Activated T-cell treated with anti-CD3 and anti-CD28 coated beads, Interleukin-2, amount 50 U/mL, for 72 hours (primary cell): ENCODE results near the gene C11orf54. TPM values are rescaled to one million over a fixed set of nuclear protein-coding genes. Genes with fewer than 3 reads are reported as not detected.

Experiments
- ATAC-seq, 2 donors: fragments of 150-1000 bp; cut with Tn5 transposase; replicated peaks in 1 of 2; 2 replicates each; pipeline ENCODE4 v1.10.0; 2021; ENCODE audit warnings: moderate library complexity in 2 of 2, mild to moderate bottlenecking in 1 of 2
- DNase-seq, 2 donors: peaks; one replicate each; pipeline ENCODE4 v3.0.0; 2021 to 2022; ENCODE audit warnings: mixed read lengths in 1 of 2
- H3K27ac Mint-ChIP-seq: one replicate; pipeline ENCODE4 v1.8.0; 2022; ENCODE audit warnings: mild to moderate bottlenecking, moderate library complexity, mixed read lengths
- H3K27me3 Mint-ChIP-seq: one replicate; pipeline ENCODE4 v1.8.0; 2022; ENCODE audit warnings: low read depth, mixed read lengths
- H3K36me3 Mint-ChIP-seq, 2 donors: one replicate each; pipeline ENCODE4 v1.8.0; 2022; ENCODE audit warnings: mixed read lengths in 2 of 2, mild to moderate bottlenecking in 1 of 2; ENCODE audit not compliant: insufficient read depth in 2 of 2
- H3K4me1 Mint-ChIP-seq: one replicate; pipeline ENCODE4 v1.8.0; 2022; ENCODE audit warnings: low read depth, mixed read lengths
- H3K4me3 Mint-ChIP-seq, 2 donors: one replicate each; pipeline ENCODE4 v1.8.0; 2022; ENCODE audit warnings: mild to moderate bottlenecking in 2 of 2, mixed read lengths in 2 of 2, moderate library complexity in 2 of 2
- H3K9me3 Mint-ChIP-seq, 2 donors: one replicate each; pipeline ENCODE4 v1.8.0; 2022; ENCODE audit warnings: mixed read lengths in 2 of 2
- total RNA-seq, 2 donors: library from RNA; stranded (reverse); gene quantifications; one replicate each; pipeline ENCODE4 v1.2.3, GENCODE V29; 2022

The C11orf54 gene
- 10 to 100 TPM; 36.2 to 44.8 TPM for total RNA-seq

DNA sequence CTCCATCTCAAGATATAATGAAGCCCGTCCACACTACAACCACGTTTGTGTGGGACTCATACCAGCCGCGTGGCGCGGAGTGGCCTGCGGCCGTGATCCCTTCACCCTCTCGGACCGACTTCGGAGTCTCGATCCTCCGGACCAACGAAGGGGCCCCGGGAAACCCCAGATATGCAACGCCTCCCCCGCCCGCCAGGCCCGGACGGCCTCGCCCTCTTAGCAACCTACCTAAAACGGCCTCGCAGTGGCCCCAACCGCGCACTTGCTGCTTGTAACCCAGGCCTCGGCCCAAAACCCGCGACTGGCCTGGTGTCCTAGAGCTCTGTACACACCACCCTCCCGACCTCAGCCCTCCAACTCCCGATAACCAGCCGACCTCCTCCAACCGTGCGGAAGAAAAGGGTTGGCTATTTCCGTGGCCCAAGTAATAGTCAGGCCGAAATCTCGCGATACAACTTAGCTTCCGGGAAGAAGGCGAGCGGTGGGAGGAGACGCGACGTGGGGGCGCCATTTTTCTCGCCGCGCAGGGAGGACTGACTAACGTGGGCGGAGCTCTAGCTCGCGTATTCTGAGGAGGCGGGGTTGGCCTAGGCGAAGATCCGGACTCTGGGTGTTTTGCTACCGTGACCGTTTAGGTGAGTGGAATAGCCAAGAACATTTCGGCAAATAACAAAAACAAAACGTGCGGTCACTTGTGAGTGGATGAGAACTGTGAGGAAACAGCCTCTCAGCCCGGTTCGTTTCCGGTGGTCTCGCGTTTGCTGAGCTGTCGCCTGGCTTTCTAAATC, at the start of gene C11orf54, which contains the start of gene TAF1D:
Gene C11orf54 (plus strand): TSS at position 579 of the 788 bp plus-strand sequence. CDS start 5,722 bp downstream, outside the sequence.
Gene TAF1D (minus strand): TSS at position 402 of the 788 bp plus-strand sequence. CDS start 2,191 bp downstream, outside the sequence.
- peak; percentile 94 to 97 for DNase-seq
- peak within 1 kb of the TSS; percentile 100 for H3K27ac Mint-ChIP-seq
- peak within 1 kb of the TSS; percentile 99 to 100 for H3K4me3 Mint-ChIP-seq
- ATAC-seq, result peak; percentile 83 to 84
- no peaks in the 10 kb centered on the region for H3K9me3 Mint-ChIP-seq
- H3K36me3 Mint-ChIP-seq, result peaks cover 20 to 44% of the 10 kb centered on the region in 2 donors
- peaks cover 58% of the 10 kb centered on the region for H3K4me1 Mint-ChIP-seq
- H3K27me3 Mint-ChIP-seq, result no peaks in the 10 kb centered on the region

DNA sequence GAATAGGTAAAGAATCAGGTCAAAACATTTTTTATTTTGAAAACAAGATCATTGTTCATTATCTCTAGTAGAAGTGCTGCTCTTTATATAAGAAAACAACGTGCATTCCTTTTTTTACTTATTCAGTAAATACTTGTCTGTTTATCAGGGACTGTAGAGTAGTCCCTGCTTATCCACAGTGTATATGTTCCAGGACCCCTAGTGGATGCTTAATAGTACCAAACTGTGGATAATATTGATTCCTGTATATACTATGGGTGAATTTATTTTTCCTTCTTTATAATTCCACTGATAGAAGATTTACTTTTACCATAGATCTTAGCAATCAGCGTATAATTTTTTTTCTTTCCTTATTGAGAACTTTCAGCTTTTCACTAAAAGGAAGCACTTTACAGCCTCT, 47.4 kb upstream of the C11orf54 start:
- Mint-ChIP-seq H3K4me3 (no peak overlapping the region), H3K4me1 (peaks cover 10% of the 10 kb centered on the region), H3K9me3 (no peaks in the 10 kb centered on the region), H3K36me3 (peaks cover 30 to 50% of the 10 kb centered on the region in 2 donors), H3K27ac (peak overlapping the region; percentile 33), H3K27me3 (no peaks in the 10 kb centered on the region)
- no peak for ATAC-seq
- no peak for DNase-seq

DNA sequence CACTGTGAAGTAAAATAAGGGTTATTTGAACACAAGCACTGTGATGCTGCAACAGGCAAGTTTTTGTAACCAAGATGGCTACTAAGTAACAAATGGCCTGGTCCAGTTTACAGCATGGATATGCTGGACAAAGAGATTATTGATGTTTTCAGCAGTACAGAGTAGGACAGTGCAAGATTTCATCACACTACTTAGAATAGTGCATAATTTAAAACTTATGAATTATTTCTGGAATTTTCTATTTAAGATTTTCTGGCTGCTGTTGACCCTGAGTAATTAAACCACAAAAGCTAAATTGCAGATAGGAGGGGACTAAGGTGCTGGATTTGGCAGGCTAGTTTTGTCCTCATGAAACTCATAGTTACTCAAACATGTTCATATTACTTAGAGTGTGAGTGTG, 46.9 kb upstream of the C11orf54 start:
- Mint-ChIP-seq H3K4me1 (peaks cover 5% of the 10 kb centered on the region), H3K36me3 (peaks cover 30 to 52% of the 10 kb centered on the region in 2 donors), H3K9me3 (no peaks in the 10 kb centered on the region), H3K27me3 (no peaks in the 10 kb centered on the region), H3K4me3 (no peak overlapping the region), H3K27ac (no peak overlapping the region)
- no peak for DNase-seq
- no peak for ATAC-seq

DNA sequence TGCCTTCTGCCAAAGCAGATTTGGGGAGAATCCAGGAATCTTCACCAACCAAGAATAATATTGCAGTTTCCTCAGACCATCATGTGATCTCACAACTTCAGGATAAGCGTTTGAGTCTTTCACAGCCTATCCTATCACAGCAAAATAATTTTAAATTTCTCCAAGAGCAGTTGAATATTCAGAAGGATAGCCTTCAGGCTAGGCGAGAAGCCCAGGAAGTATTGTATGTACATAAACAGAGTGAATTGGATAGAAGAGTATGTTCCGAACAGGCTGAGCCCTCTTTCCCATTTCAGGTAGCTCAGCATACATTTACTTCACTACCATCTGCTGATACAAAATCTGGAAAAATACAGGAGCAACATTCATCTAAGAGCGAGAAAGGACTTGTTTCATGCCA, 43.9 kb upstream of the C11orf54 start:
- H3K27ac Mint-ChIP-seq, result no peak overlapping the region

DNA sequence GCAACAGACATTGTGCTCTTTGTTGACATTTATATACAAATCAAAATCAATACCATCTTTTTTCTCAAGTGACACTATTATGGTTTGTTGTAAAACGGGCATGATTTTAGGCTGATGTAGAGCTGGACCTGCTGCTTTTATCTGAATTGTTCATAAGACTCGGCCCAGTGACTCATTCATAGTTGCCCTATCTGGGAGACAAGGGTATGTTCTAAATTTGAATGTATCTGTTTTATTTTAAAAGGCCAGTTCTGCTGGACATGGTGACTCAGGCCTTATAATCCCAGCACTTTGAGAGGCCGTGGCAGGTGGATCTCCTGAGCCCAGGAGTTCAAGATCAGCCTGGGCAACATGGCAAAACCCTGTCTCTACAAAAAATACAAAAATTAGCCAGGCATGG, 40.6 kb upstream of the C11orf54 start:
- DNase-seq (no peak), ATAC-seq (no peak)
- no peaks in the 10 kb centered on the region for H3K27me3 Mint-ChIP-seq
- H3K4me1 Mint-ChIP-seq, result no peaks in the 10 kb centered on the region
- H3K9me3 Mint-ChIP-seq, result no peaks in the 10 kb centered on the region
- no peak overlapping the region for H3K27ac Mint-ChIP-seq
- H3K36me3 Mint-ChIP-seq, result peaks cover 27 to 50% of the 10 kb centered on the region in 2 donors
- no peak overlapping the region for H3K4me3 Mint-ChIP-seq

More for the DNA sequence above, 43.9 kb upstream of the C11orf54 start:
- no peaks in the 10 kb centered on the region for H3K4me1 Mint-ChIP-seq
- DNase-seq (no peak), ATAC-seq (no peak)
- no peaks in the 10 kb centered on the region for H3K27me3 Mint-ChIP-seq
- no peaks in the 10 kb centered on the region for H3K9me3 Mint-ChIP-seq
- H3K4me3 Mint-ChIP-seq, result no peak overlapping the region
- H3K36me3 Mint-ChIP-seq, result peaks cover 28 to 48% of the 10 kb centered on the region in 2 donors

DNA sequence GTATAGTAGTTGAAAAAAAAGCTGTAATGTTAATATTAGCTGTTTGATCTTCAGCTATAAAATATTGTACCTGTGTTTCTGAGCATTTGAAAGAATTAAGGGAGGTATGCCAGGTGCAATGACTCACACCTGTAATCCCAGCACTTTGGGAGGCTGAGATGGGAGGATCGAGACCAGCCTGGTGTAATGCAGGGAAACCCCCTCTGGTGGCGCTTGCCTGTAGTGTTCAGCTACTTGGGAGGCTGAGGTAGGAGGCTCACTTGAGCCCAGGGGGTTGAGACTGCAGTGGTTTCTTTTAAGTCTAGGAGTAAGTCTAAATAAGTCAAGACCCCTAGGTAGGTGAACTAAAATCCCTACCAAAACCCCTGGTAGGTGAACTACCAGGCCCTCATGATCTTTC, 37.2 kb upstream of the C11orf54 start:
- Mint-ChIP-seq H3K4me3 (no peak overlapping the region), H3K36me3 (peaks cover 31 to 54% of the 10 kb centered on the region in 2 donors), H3K4me1 (no peaks in the 10 kb centered on the region), H3K27ac (no peak overlapping the region), H3K9me3 (peaks cover 7 to 8% of the 10 kb centered on the region in 2 donors), H3K27me3 (no peaks in the 10 kb centered on the region)
- no peak for DNase-seq
- ATAC-seq, result no peak

DNA sequence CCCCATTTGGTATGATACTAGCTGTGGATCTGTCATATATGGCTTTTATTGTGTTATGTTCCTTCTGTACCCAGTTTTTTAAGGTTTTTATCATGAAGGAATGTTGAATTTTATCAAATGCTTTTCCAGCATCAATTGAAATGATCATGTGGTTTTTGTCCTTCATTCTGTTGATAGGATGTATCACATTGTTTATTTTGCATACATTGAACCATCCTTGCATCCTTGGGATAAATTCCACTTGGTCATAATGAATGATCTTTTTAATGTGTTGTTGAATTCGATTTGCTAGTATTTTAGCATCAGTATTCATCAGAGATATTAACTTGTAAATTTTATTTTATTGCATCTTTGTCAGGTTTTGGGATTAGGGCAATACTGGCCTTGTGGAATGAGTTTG, 31.2 kb upstream of the C11orf54 start:
- DNase-seq (no peak), ATAC-seq (no peak)
- Mint-ChIP-seq H3K4me3 (no peak overlapping the region), H3K27ac (peak overlapping the region; percentile 38), H3K4me1 (no peaks in the 10 kb centered on the region), H3K36me3 (peaks cover 54 to 88% of the 10 kb centered on the region in 2 donors), H3K9me3 (peaks cover 17 to 21% of the 10 kb centered on the region in 2 donors), H3K27me3 (no peaks in the 10 kb centered on the region)

DNA sequence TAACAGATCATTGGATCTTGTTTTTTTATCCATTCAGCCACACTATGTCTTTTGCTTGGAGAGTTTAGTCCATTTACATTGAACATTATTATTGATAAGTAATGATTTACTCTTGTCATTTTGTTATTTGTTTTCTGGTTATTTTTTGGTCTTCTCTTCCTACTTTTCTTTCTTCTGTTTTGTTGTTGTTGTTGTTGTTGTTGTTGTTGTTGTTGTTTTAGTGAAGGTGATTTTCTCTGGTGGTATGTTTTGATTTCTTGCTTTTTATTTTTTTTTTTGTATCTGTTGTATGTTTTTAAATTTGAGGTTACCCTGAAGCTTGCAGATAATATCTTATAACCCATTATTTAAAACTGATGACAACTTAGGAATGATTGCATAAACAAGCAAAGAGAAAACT, 28.8 kb upstream of the C11orf54 start:
- Mint-ChIP-seq H3K9me3 (peaks cover 17 to 21% of the 10 kb centered on the region in 2 donors), H3K36me3 (peaks cover 60 to 88% of the 10 kb centered on the region in 2 donors), H3K4me3 (no peak overlapping the region), H3K27ac (no peak overlapping the region), H3K4me1 (peaks cover 12% of the 10 kb centered on the region), H3K27me3 (no peaks in the 10 kb centered on the region)
- DNase-seq (no peak), ATAC-seq (no peak)

DNA sequence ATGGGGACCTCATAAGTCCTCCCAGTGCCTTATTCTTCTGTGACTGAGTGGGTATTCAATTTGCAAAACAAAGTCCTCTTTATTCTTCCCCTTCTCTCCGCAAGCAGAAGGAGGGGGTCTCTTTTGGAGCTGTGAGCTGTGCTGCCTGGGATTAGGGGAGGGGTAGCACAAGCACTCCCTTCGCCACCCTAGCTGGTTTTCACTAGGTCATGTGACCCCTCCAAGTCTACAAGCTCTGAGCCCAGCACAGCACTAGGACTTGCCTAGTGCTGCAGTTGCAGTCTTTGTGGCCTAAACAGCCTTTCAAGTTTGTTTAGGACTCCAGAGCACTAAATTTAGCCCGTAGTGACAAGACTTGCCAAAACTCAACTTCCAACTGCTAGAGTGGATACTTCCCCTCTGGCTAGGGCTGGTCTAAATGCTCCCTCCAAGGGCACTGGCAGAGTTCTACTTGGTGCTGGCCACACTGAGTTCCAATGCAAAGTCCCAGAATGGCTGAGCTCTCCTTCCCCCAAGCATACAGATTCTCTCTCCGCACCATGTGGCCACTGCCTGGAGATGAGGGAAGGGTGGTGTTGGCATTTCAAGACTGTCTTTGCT, 25.6 kb upstream of the C11orf54 start:
- Mint-ChIP-seq H3K4me3 (no peak overlapping the region), H3K9me3 (peaks cover 0 to 5% of the 10 kb centered on the region in 2 donors), H3K27ac (no peak overlapping the region), H3K36me3 (peaks cover 38 to 73% of the 10 kb centered on the region in 2 donors), H3K4me1 (peaks cover 21% of the 10 kb centered on the region), H3K27me3 (no peaks in the 10 kb centered on the region)
- DNase-seq (no peak), ATAC-seq (no peak)

DNA sequence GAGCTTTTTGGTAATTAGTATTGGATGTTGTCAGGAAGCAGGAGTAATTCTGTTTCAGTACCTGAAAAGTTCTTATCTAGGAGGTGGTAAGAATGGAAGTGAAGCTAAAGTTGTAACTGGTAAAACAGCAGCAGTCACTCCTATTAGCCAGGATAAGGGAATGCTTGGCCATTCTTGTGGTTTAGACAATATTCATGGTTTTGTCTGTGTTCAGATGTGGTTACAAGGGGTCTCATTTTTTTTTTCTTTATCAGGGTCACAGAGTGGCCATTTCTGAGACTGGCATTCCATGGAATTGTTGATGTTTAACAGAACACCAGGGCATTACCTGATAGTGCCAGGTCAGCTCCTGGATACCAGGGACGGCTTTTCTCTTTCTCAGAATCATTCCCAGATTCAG, 24.0 kb upstream of the C11orf54 start:
- H3K4me1 Mint-ChIP-seq, result peaks cover 21% of the 10 kb centered on the region
- H3K27ac Mint-ChIP-seq, result peak overlapping the region; percentile 60
- H3K36me3 Mint-ChIP-seq, result peaks cover 31 to 76% of the 10 kb centered on the region in 2 donors
- H3K9me3 Mint-ChIP-seq, result peaks cover 0 to 1% of the 10 kb centered on the region in 2 donors
- no peak for ATAC-seq
- H3K4me3 Mint-ChIP-seq, result no peak overlapping the region
- H3K27me3 Mint-ChIP-seq, result no peaks in the 10 kb centered on the region
- DNase-seq, result no peak

DNA sequence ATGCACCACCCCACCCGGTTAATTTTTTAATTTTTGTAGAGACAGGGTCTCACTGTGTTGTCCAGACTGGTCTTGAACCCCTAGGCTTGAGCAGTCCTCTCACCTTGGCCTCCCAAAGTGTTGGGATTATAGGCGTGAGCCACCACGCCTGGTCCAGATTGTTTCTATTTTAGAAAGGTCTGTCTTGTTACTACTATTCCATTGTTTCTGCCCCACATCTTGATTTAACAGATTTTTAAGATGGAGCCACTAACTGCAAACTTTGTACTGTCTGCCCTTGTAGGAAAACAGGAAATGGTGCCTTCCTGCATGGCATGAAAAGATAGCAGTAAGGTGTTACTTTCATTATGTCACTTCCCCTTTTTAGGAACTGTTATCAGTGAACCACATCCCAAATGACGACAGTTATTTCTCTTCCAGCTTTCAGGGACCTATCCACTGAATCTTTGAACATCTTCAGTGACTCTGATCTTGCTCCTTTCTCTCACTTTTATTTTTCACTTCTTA, 23.4 kb upstream of the C11orf54 start:
- Mint-ChIP-seq H3K9me3 (peaks cover 0 to 1% of the 10 kb centered on the region in 2 donors), H3K27ac (peak overlapping the region; percentile 60), H3K4me3 (peak overlapping the region; percentile 2 to 14), H3K4me1 (peaks cover 21% of the 10 kb centered on the region), H3K27me3 (no peaks in the 10 kb centered on the region), H3K36me3 (peaks cover 28 to 72% of the 10 kb centered on the region in 2 donors)
- DNase-seq (no peak), ATAC-seq (peak in 1 of 2 donors; percentile 21)

DNA sequence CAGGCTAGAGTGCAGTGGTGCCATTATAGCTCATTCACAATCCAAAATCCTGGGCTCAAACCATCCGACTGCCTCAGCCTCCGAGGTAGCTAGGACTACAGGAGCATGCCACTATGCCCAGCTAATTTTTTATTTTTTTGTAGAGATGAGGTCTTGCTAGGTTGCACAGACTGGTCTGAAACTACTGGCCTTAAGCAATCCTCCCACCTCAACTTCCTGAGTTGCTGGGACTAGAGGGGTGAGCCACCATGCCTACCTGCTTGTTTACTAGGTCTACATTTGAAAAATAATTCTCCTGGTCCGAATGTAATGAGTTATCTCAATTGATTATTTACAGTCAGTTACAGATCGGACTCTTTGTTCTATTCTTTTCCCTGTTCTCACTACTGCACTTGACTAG, 22.2 kb upstream of the C11orf54 start:
- H3K9me3 Mint-ChIP-seq, result peaks cover 0 to 1% of the 10 kb centered on the region in 2 donors
- no peak for ATAC-seq
- DNase-seq, result no peak
- H3K27me3 Mint-ChIP-seq, result no peaks in the 10 kb centered on the region
- peaks cover 24 to 61% of the 10 kb centered on the region in 2 donors for H3K36me3 Mint-ChIP-seq
- peak overlapping the region; percentile 57 for H3K27ac Mint-ChIP-seq
- peaks cover 21% of the 10 kb centered on the region for H3K4me1 Mint-ChIP-seq
- H3K4me3 Mint-ChIP-seq, result no peak overlapping the region

DNA sequence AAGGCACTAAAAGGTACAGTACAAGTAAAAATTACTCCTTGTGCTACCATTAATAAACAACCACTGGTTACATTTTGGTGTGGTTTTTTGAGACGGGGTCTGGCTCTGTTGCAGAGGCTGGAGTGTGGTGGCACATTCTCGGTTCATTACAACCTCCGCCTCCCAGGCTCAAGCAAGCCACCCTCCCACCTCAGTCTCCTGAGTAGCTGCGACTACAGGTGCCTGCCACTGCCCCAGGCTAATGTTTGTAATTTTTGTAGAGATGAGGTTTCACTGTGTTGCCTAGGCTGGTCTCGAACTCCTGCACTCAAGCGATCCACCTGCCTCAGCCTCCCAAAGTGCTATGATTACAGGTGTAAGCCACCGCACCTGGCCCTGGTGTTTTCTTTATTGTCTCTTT, 20.9 kb upstream of the C11orf54 start:
- no peaks in the 10 kb centered on the region for H3K27me3 Mint-ChIP-seq
- no peak overlapping the region for H3K27ac Mint-ChIP-seq
- ATAC-seq (no peak), DNase-seq (no peak)
- no peaks in the 10 kb centered on the region for H3K9me3 Mint-ChIP-seq
- H3K4me1 Mint-ChIP-seq, result peaks cover 21% of the 10 kb centered on the region
- peaks cover 15 to 55% of the 10 kb centered on the region in 2 donors for H3K36me3 Mint-ChIP-seq
- no peak overlapping the region for H3K4me3 Mint-ChIP-seq
